Choroid plexus epithelial cell (primary cell): ENCODE data around the gene DCUN1D5.
A peak's percentile ranks its signal among the peaks of the same experiment; 100 is the strongest.

Experiments
- DNase-seq: peaks from one replicate; pipeline ENCODE4 v3.0.0-alpha.2; 2010; ENCODE audit warnings: low read depth
- H3K4me3 ChIP-seq: 2 replicates; pipeline ENCODE4 v1.5.1; 2011; ENCODE audit warnings: low read depth, mild to moderate bottlenecking, control low read depth, low read length, moderate library complexity
- TF ChIP-seq, protein P1 (sequence below): conservative IDR thresholded peaks from 2 replicates; pipeline ENCODE4 v1.5.1; 2011; ENCODE audit warnings: low read depth, mild to moderate bottlenecking, control low read depth, inconsistent platforms, low read length, moderate library complexity

Gene DCUN1D5

DNA sequence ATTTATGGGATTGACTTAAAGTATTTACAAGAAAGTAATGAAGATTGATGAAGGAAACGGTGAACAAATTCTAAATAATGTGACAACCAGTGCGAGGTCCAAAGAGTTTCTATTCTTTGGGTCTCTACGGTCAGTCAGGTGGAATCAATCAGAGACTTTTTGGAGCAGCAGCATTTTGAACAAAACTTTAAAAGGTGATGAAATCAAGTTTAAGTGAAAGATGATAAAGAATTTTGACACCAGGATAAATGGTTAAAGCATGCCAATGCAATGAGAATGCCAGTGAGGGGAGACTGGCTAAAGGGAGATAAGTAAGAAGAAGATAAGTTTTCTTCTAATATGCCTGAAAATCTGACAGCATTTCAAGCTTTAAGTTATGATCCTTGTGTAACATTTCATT, 67.9 kb downstream of the DCUN1D5 start:
- H3K4me3 ChIP-seq: no peak overlapping the region
- peak; percentile 9 for DNase-seq
- TF ChIP-seq, protein P1, sequence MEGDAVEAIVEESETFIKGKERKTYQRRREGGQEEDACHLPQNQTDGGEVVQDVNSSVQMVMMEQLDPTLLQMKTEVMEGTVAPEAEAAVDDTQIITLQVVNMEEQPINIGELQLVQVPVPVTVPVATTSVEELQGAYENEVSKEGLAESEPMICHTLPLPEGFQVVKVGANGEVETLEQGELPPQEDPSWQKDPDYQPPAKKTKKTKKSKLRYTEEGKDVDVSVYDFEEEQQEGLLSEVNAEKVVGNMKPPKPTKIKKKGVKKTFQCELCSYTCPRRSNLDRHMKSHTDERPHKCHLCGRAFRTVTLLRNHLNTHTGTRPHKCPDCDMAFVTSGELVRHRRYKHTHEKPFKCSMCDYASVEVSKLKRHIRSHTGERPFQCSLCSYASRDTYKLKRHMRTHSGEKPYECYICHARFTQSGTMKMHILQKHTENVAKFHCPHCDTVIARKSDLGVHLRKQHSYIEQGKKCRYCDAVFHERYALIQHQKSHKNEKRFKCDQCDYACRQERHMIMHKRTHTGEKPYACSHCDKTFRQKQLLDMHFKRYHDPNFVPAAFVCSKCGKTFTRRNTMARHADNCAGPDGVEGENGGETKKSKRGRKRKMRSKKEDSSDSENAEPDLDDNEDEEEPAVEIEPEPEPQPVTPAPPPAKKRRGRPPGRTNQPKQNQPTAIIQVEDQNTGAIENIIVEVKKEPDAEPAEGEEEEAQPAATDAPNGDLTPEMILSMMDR: no peak

DNA sequence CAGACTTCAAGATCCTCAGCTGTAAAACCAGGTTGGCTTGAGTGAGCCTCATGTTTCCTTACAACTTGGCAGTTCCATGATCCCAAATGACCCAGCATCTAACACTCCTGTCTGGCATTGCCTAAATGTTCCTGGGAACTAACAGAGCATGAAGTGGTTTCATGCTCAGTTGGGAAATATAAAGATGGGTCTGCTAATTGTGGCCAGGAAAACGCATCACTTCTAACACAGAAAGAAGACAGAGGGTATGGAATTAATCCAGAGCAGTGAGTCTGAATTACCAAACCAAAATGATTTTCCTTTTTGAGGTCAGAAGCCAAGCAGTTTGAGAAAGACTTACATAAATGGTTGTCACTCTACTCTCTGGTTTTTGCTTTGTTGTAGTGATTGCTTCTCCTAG, 75.9 kb downstream of the DCUN1D5 start:
- H3K4me3 ChIP-seq: no peak overlapping the region
- DNase-seq: no peak
- TF ChIP-seq, protein P1: no peak

DNA sequence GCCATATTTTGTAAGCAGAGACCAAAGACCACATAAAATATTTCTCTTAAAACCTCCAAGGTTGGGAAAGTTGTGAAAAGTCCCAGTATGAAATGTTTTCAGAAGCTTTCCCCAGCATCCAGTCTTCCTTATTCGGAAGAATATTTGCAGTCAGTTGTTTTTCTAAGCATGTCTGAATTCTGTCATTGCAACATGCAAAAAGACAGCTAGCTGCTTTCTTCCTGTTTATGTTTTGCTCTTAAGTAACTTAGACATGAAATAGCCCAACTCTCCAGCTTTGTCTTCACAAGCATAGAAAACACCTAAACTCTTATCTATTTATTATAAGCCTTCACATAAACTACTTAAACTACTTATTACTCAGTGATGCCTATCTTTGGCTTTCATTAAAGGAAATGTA, 78.5 kb downstream of the DCUN1D5 start:
- no peak overlapping the region for H3K4me3 ChIP-seq
- TF ChIP-seq, protein P1: no peak
- DNase-seq: peak; percentile 76
